SK-N-MC (cell line): ENCODE results near the gene POLDIP3.
"Not testable (repeated sequence)": the region's sequence is repeated elsewhere in the genome, so short reads cannot be mapped to it uniquely, and the experiment has no call there.

Source experiments
- DNase-seq: peaks from one replicate; pipeline ENCODE4 v3.0.0-alpha.2; 2011; ENCODE audit warnings: low read depth, low spot score
- H3K27ac ChIP-seq: fragments of 200-600 bp; sonication (generic); 2 replicates; pipeline ENCODE4 v1.5.1; 2016; ENCODE audit warnings: mixed run types
- H3K36me3 ChIP-seq: fragments of 200-600 bp; sonication (generic); 2 replicates; pipeline ENCODE4 v1.6.1; 2017; ENCODE audit warnings: antibody characterized with exemption, low read length, mixed read lengths; ENCODE audit not compliant: insufficient read depth
- H3K4me3 ChIP-seq: fragments of 200-600 bp; sonication (generic); 2 replicates; pipeline ENCODE4 v1.5.1; 2016
- H3K9ac ChIP-seq: fragments of 200-600 bp; sonication (generic); 2 replicates; pipeline ENCODE4 v1.8.0; 2017; ENCODE audit warnings: mixed run types, mixed read lengths; ENCODE audit not compliant: insufficient read length
- H3K9me3 ChIP-seq: fragments of 200-600 bp; sonication (generic); 2 replicates; pipeline ENCODE4 v1.6.1; 2017; ENCODE audit warnings: low read depth, mild to moderate bottlenecking, antibody characterized with exemption, low read length, moderate library complexity, mixed read lengths
- EZH2 ChIP-seq: fragments of 200-600 bp; sonication (generic); IDR thresholded peaks from one replicate; pipeline ENCODE4 v1.6.1; 2017; ENCODE audit warnings: antibody characterized with exemption
- FOXP2 ChIP-seq: optimal IDR thresholded peaks from 2 replicates; pipeline ENCODE3; 2011; ENCODE audit warnings: mild to moderate bottlenecking, moderate library complexity; ENCODE audit not compliant: insufficient read depth; ENCODE audit errors: extremely low read length, control extremely low read depth
- POLR2AphosphoS5 ChIP-seq: IDR thresholded peaks from 2 replicates; pipeline ENCODE4 v1.6.1; 2012; ENCODE audit warnings: mild to moderate bottlenecking, low read depth, low read length, borderline replicate concordance

Gene POLDIP3

GRCh38 chr22:42595434-42595833 lies 19.2 kb downstream of the POLDIP3 start:
- no peak for TF ChIP-seq FOXP2
- no peak for TF ChIP-seq EZH2
- no peak for TF ChIP-seq POLR2AphosphoS5
- Histone ChIP-seq H3K4me3 (no peak overlapping the region), H3K36me3 (peaks cover 81% of the 10 kb centered on the region), H3K9ac (no peak overlapping the region), H3K9me3 (no peaks in the 10 kb centered on the region), H3K27ac (no peak overlapping the region)
- no peak for DNase-seq

- Histone ChIP-seq H3K27ac (no peak overlapping the region), H3K4me3 (no peak overlapping the region), H3K9me3 (no peaks in the 10 kb centered on the region), H3K36me3 (peaks cover 77% of the 10 kb centered on the region), H3K9ac (no peak overlapping the region)
- DNase-seq, result no peak
- TF ChIP-seq FOXP2 (no peak), POLR2AphosphoS5 (no peak), EZH2 (no peak)
These were observed 22.7 kb downstream of the POLDIP3 start for GRCh38 chr22:42591987-42592386.

- no peak for DNase-seq
- H3K4me3 ChIP-seq, result no peak overlapping the region
- H3K9ac ChIP-seq, result no peak overlapping the region
- H3K9me3 ChIP-seq, result no peaks in the 10 kb centered on the region
- TF ChIP-seq FOXP2 (no peak), EZH2 (no peak), POLR2AphosphoS5 (no peak)
- H3K27ac ChIP-seq, result no peak overlapping the region
- H3K36me3 ChIP-seq, result peaks cover 77% of the 10 kb centered on the region
These were observed 27.0 kb downstream of the POLDIP3 start for GRCh38 chr22:42587588-42588175.

- no peak for DNase-seq
- no peaks in the 10 kb centered on the region for H3K9me3 ChIP-seq
- TF ChIP-seq FOXP2 (no peak), EZH2 (no peak), POLR2AphosphoS5 (no peak)
- no peak overlapping the region for H3K4me3 ChIP-seq
- H3K9ac ChIP-seq, result no peak overlapping the region
- H3K36me3 ChIP-seq, result peaks cover 64% of the 10 kb centered on the region
- no peak overlapping the region for H3K27ac ChIP-seq
These were observed 28.3 kb downstream of the POLDIP3 start for GRCh38 chr22:42586381-42586780.

GRCh38 chr22:42585096-42585495 lies 29.6 kb downstream of the POLDIP3 start:
- Histone ChIP-seq H3K4me3 (no peak overlapping the region), H3K9ac (no peak overlapping the region), H3K9me3 (no peaks in the 10 kb centered on the region), H3K36me3 (peaks cover 55% of the 10 kb centered on the region), H3K27ac (no peak overlapping the region)
- no peak for TF ChIP-seq POLR2AphosphoS5
- no peak for TF ChIP-seq EZH2
- no peak for TF ChIP-seq FOXP2
- no peak for DNase-seq

GRCh38 chr22:42584364-42584940 lies 30.2 kb downstream of the POLDIP3 start:
- DNase-seq, result no peak
- no peak overlapping the region for H3K4me3 ChIP-seq
- peaks cover 54% of the 10 kb centered on the region for H3K36me3 ChIP-seq
- H3K27ac ChIP-seq, result no peak overlapping the region
- H3K9ac ChIP-seq, result no peak overlapping the region
- TF ChIP-seq FOXP2, result no peak
- TF ChIP-seq POLR2AphosphoS5, result no peak
- no peak for TF ChIP-seq EZH2
- no peaks in the 10 kb centered on the region for H3K9me3 ChIP-seq

GRCh38 chr22:42582987-42583386 lies 31.7 kb downstream of the POLDIP3 start:
- peaks cover 61% of the 10 kb centered on the region for H3K36me3 ChIP-seq
- TF ChIP-seq EZH2, result no peak
- no peak for TF ChIP-seq POLR2AphosphoS5
- no peak for TF ChIP-seq FOXP2
- H3K9ac ChIP-seq, result no peak overlapping the region
- peak overlapping the region; percentile 68; the same call in 1 of the 2 replicates for H3K27ac ChIP-seq
- no peak overlapping the region for H3K4me3 ChIP-seq
- no peaks in the 10 kb centered on the region for H3K9me3 ChIP-seq
- no peak for DNase-seq

GRCh38 chr22:42581762-42582716 lies 32.6 kb downstream of the POLDIP3 start:
- Histone ChIP-seq H3K4me3 (peak overlapping the region; percentile 84), H3K27ac (peak overlapping the region; percentile 68), H3K9ac (peak overlapping the region; percentile 88), H3K9me3 (no peaks in the 10 kb centered on the region), H3K36me3 (peaks cover 58% of the 10 kb centered on the region)
- TF ChIP-seq FOXP2 (no peak), POLR2AphosphoS5 (peak; percentile 85), EZH2 (no peak)
- DNase-seq, result no peak

GRCh38 chr22:42581194-42581761 lies 33.4 kb downstream of the POLDIP3 start:
- H3K9ac ChIP-seq, result peak overlapping the region; percentile 88
- peak overlapping the region; percentile 84 for H3K4me3 ChIP-seq
- peaks cover 50% of the 10 kb centered on the region for H3K36me3 ChIP-seq
- DNase-seq, H3K9me3 ChIP-seq, H3K27ac ChIP-seq: not testable (repeated sequence)

GRCh38 chr22:42580040-42580439 lies 34.6 kb downstream of the POLDIP3 start:
- not testable (repeated sequence) for H3K27ac ChIP-seq, H3K9ac ChIP-seq, DNase-seq, H3K4me3 ChIP-seq, H3K9me3 ChIP-seq
- peaks cover 38% of the 10 kb centered on the region for H3K36me3 ChIP-seq
